HepG2 (cell line): ENCODE data around the gene CCNG1. TPM values are rescaled to one million over a fixed set of nuclear protein-coding genes. Genes with fewer than 3 reads are reported as not detected.

Source experiments
- BCLAF1 ChIP-seq: fragments of 450-650 bp; IDR thresholded peaks from 2 replicates; pipeline ENCODE4 v1.6.1; 2017; ENCODE audit warnings: mild to moderate bottlenecking
- DPF2 ChIP-seq: sonication (generic); formaldehyde crosslinking; IDR thresholded peaks from 2 replicates; pipeline ENCODE4 v1.4.0; 2020; ENCODE audit warnings: mild to moderate bottlenecking, low read depth, missing genetic modification reagents, borderline replicate concordance
- MED13 ChIP-seq: sonication (generic); formaldehyde crosslinking; IDR thresholded peaks from 2 replicates; pipeline ENCODE4 v1.5.0; 2020; ENCODE audit warnings: missing genetic modification reagents
- MYC ChIP-seq: sonication (generic); formaldehyde crosslinking; IDR thresholded peaks from 2 replicates; pipeline ENCODE4 v1.9.0; 2021; ENCODE audit warnings: missing genetic modification reagents, borderline replicate concordance
- NR0B2 ChIP-seq: sonication (generic); formaldehyde crosslinking; IDR thresholded peaks from 2 replicates; pipeline ENCODE4 v1.4.0; 2020; ENCODE audit warnings: mild to moderate bottlenecking, missing genetic modification reagents
- PRMT3 ChIP-seq: sonication (generic); formaldehyde crosslinking; IDR thresholded peaks from 2 replicates; pipeline ENCODE4 v1.8.1; 2022; ENCODE audit warnings: low read depth, mild to moderate bottlenecking, moderate library complexity, missing genetic modification reagents, borderline replicate concordance
- RFX1 ChIP-seq: fragments of 450-650 bp; IDR thresholded peaks from 2 replicates; pipeline ENCODE4 v1.6.1; 2017
- SAP130 ChIP-seq: IDR thresholded peaks from 2 replicates; pipeline ENCODE4 v1.6.1; 2016; ENCODE audit warnings: low read depth
- SNRNP70 ChIP-seq: fragments of 200-400 bp; formaldehyde crosslinking; IDR thresholded peaks from 2 replicates; pipeline ENCODE4 v1.6.1; 2017; ENCODE audit warnings: mild to moderate bottlenecking, low read depth, low read length, moderate library complexity
- SRSF4 ChIP-seq: fragments of 200-400 bp; formaldehyde crosslinking; IDR thresholded peaks from one replicate; pipeline ENCODE4 v1.6.1; 2018; ENCODE audit warnings: mild to moderate bottlenecking, low read depth, low read length, moderate library complexity; ENCODE audit not compliant: poor library complexity, severe bottlenecking
- ZBTB34 ChIP-seq: sonication (generic); formaldehyde crosslinking; IDR thresholded peaks from 2 replicates; pipeline ENCODE4 v1.8.0; 2022; ENCODE audit warnings: mild to moderate bottlenecking, missing genetic modification reagents
- ZFP90 ChIP-seq: sonication (generic); formaldehyde crosslinking; IDR thresholded peaks from 2 replicates; pipeline ENCODE4 v1.8.0; 2022; ENCODE audit warnings: missing genetic modification reagents, mild to moderate bottlenecking, inconsistent platforms, borderline replicate concordance
- ZNF280B ChIP-seq: sonication (generic); formaldehyde crosslinking; IDR thresholded peaks from 2 replicates; pipeline ENCODE4 v1.5.0; 2020; ENCODE audit warnings: missing genetic modification reagents, mild to moderate bottlenecking, borderline replicate concordance
- ZNF383 ChIP-seq: sonication (generic); formaldehyde crosslinking; IDR thresholded peaks from 2 replicates; pipeline ENCODE4 v1.4.0; 2020; ENCODE audit warnings: missing genetic modification reagents, mild to moderate bottlenecking, borderline replicate concordance
- ZNF512 ChIP-seq: sonication (generic); formaldehyde crosslinking; IDR thresholded peaks from 2 replicates; pipeline ENCODE4 v1.4.0; 2020; ENCODE audit warnings: mild to moderate bottlenecking, missing genetic modification reagents
- ZNF564 ChIP-seq: sonication (generic); formaldehyde crosslinking; IDR thresholded peaks from 2 replicates; pipeline ENCODE4 v1.8.1; 2023; ENCODE audit warnings: mild to moderate bottlenecking, missing genetic modification reagents
- ZNF580 ChIP-seq: IDR thresholded peaks from 2 replicates; pipeline ENCODE4 v1.6.1; 2016; ENCODE audit warnings: low read depth, borderline replicate concordance
- polyA plus RNA-seq, 8 experiments: library from polyadenylated mRNA; depleted of rRNA in 3 of 8; stranded (reverse) in 7 of 8; unstranded in 1 of 8; fragments of >200 nt; fragmentation: Illumina TruSeq in 4 of 8; extraction: Trizol in 4 of 8; gene quantifications; 2 replicates each; pipeline versions ENCODE4 v1.2.1 to v1.2.3, GENCODE V29; 2011 to 2016; ENCODE audit warnings: low read depth in 4 of 8, missing spikeins in 1 of 8, mixed read lengths in 1 of 8; ENCODE audit not compliant: insufficient read depth in 1 of 8
- total RNA-seq, 5 experiments: library from RNA; depleted of rRNA; stranded (reverse); fragments of >200 nt; fragmentation: Illumina TruSeq; extraction: Trizol; gene quantifications; 2 replicates each; pipeline ENCODE4 v1.2.3, GENCODE V29; 2016; ENCODE audit warnings: low read depth in 1 of 5

Gene CCNG1
- total and polyA plus RNA-seq, 2 of the 13 experiments (the other 11 are each of a cell fraction or from before 2014, with no cell fraction given) = 181 to 353 TPM

- TF ChIP-seq ZBTB34 (CRISPR knock-in tag) (peak; percentile 86), SAP130 (CRISPR knock-in tag) (peak; percentile 67), PRMT3 (CRISPR knock-in tag) (no peak), ZNF512 (no peak), DPF2 (CRISPR knock-in tag) (no peak), SRSF4 (no peak), ZNF564 (CRISPR knock-in tag) (no peak), MED13 (CRISPR knock-in tag) (no peak), ZNF280B (CRISPR knock-in tag) (peak; percentile 84; the same call in 1 of the 2 replicates), ZNF580 (CRISPR knock-in tag) (peak; percentile 90), ZNF383 (CRISPR knock-in tag) (no peak), RFX1 (no peak), SNRNP70 (no peak), BCLAF1 (no peak), ZFP90 (peak; percentile 64; the same call in 1 of the 2 replicates), NR0B2 (CRISPR knock-in tag) (no peak; the same call in 1 of the 2 replicates), MYC (CRISPR knock-in tag) (peak; percentile 95)
Observed at GRCh38 chr5:163459819-163460561, 22.6 kb downstream of the CCNG1 start, which contains the start of gene NUDCD2 (continued).
